Measurements from ENCODE around the gene LRRC43. TPM values are rescaled to one million over a fixed set of nuclear protein-coding genes. Genes with fewer than 3 reads are reported as not detected.
"Not testable (repeated sequence)": the region's sequence is repeated elsewhere in the genome, so short reads cannot be mapped to it uniquely, and the experiment has no call there.

LRRC43 gene
- total and polyA plus RNA-seq, 7 experiments from 2014 or later: 0.34 to 2.3 (median 0.40) TPM; not detected in 4

DNA sequence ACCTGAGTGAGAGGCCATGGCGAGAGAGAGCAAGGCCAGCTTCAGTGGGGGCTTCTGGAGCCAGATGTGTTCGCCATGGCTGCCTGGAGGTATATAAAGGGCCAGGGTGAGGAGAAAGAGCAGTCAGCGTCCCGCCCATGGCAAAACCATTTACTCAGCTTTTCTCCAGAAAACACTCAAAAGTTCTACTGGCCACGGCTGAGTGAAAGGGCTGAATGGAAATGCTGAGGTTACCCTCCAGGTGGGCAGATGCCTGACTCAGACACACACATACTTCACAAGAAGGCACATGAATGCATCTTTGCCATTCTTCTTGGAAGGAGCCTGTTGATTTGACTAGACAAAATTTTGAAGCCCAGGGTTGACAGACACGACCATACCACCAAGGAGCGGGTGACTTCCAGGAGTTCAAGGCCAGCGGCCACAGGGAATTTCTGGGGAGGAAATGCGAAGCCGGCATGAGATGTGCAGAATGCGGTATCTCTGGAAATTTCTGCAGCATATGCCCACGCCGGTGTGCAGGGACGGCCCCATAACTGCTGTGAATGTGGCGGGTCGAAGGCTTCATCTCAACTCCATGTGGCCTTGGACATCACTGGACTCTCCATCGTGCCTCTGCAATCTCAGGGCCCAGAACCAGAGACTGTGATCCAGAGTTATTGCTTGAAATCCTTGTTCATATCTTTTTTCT, 8.6 kb upstream of the LRRC43 start, which contains the start of gene IL31:
IL31 (minus strand) TSS at position 67 of the 691 bp plus-strand sequence; CDS start at position 18, 49 bp downstream.
- ATAC-seq: no peak
- DNase-seq: no peak
- Histone ChIP-seq H3K27ac (ENCODE audit: low read depth, low read length) (no peak within 1 kb of the TSS), H3K36me3 (ENCODE audit: control insufficient read depth in 2 of 3, insufficient read depth in 3 of 3, low read length in 3 of 3) (no peaks in the 10 kb centered on the region), H3K4me3 (ENCODE audit: low read length) (no peak within 1 kb of the TSS), H3K27me3 (ENCODE audit: control insufficient read depth in 2 of 2, insufficient read depth in 2 of 2, low read length in 2 of 2) (no peaks in the 10 kb centered on the region), H3K9me3 (ENCODE audit: control insufficient read depth in 2 of 3, low read length in 3 of 3) (no peaks in the 10 kb centered on the region), H3K4me1 (ENCODE audit: control insufficient read depth in 2 of 2, insufficient read depth in 2 of 2, low read length in 2 of 2) (no peaks in the 10 kb centered on the region)
- intact Hi-C loops (cut with micrococcal nuclease): no loop called here
- H3K27ac Mint-ChIP-seq: peak within 1 kb of the TSS in 1 of 9 donors; percentile 26
- no peaks in the 10 kb centered on the region for H3K9me3 Mint-ChIP-seq
- no peaks in the 10 kb centered on the region for H3K36me3 Mint-ChIP-seq
- peaks cover 0 to 5% (median 0%) of the 10 kb centered on the region in 5 donors for H3K27me3 Mint-ChIP-seq
- ChIA-PET POLR2A (no interaction called here), CTCF (no interaction called here)
- H3K4me3 Mint-ChIP-seq: no peak within 1 kb of the TSS
- H3K4me1 Mint-ChIP-seq: peaks cover 0 to 1% (median 0%) of the 10 kb centered on the region in 7 donors

GRCh38 chr12:122176473-122176872, 6.5 kb upstream of the LRRC43 start:
- H3K27me3 ChIP-seq (ENCODE audit: control insufficient read depth in 2 of 2, insufficient read depth in 2 of 2, low read length in 2 of 2); POLR2A ChIA-PET; intact Hi-C loops (cut with micrococcal nuclease); H3K4me1 ChIP-seq (ENCODE audit: control insufficient read depth in 2 of 2, insufficient read depth in 2 of 2, low read length in 2 of 2); DNase-seq; H3K27ac ChIP-seq (ENCODE audit: low read depth, low read length); H3K4me3 Mint-ChIP-seq; H3K4me3 ChIP-seq (ENCODE audit: low read length); H3K4me1 Mint-ChIP-seq; H3K36me3 Mint-ChIP-seq; H3K9me3 Mint-ChIP-seq; H3K36me3 ChIP-seq (ENCODE audit: control insufficient read depth in 2 of 3, insufficient read depth in 3 of 3, low read length in 3 of 3); ATAC-seq; H3K27me3 Mint-ChIP-seq; H3K27ac Mint-ChIP-seq; H3K9me3 ChIP-seq (ENCODE audit: control insufficient read depth in 2 of 3, low read length in 3 of 3); CTCF ChIA-PET: not testable (repeated sequence)

DNA sequence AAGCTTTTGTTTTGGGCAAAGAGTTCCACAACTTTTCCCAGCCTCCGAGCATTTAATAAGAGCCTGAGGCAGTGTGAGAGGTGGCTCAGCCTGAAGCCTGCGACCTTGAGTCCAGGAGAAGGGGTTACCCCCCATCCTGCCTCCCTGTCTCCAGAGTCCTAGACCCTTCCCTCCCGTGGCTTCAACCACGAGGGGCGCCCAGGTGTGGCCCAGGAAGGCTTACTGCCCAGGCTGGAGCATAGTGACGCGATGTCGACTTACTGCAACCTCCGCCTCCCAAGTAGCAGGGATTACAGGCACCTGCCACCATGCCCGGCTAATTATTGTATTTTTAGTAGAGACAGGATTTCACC, 641 bp downstream of the LRRC43 start:
- intact Hi-C loops (cut with micrococcal nuclease): no loop called here
- Histone ChIP-seq H3K36me3 (ENCODE audit: control insufficient read depth in 2 of 3, insufficient read depth in 3 of 3, low read length in 3 of 3) (no peaks in the 10 kb centered on the region), H3K27ac (ENCODE audit: low read depth, low read length) (no peak overlapping the region), H3K4me1 (ENCODE audit: control insufficient read depth in 2 of 2, insufficient read depth in 2 of 2, low read length in 2 of 2) (peaks cover 0 to 3% of the 10 kb centered on the region in 2 donors), H3K4me3 (ENCODE audit: low read length) (no peak overlapping the region), H3K9me3 (ENCODE audit: control insufficient read depth in 2 of 3, low read length in 3 of 3) (no peaks in the 10 kb centered on the region), H3K27me3 (ENCODE audit: control insufficient read depth in 2 of 2, insufficient read depth in 2 of 2, low read length in 2 of 2) (no peaks in the 10 kb centered on the region)
- Mint-ChIP-seq H3K36me3 (no peaks in the 10 kb centered on the region), H3K27me3 (peaks cover 0 to 26% (median 0%) of the 10 kb centered on the region in 5 donors), H3K27ac (no peak overlapping the region), H3K4me1 (peaks cover 0 to 13% (median 8%) of the 10 kb centered on the region in 7 donors), H3K4me3 (peak overlapping the region; percentile 18 to 80 (median 54)), H3K9me3 (no peaks in the 10 kb centered on the region)
- ChIA-PET POLR2A (no interaction called here), CTCF (interaction anchor here (1.2 kb wide), 1 partner anchor 16 kb away, joined by 3 read pairs; no protein-coding TSS in a partner anchor)
- no peak for DNase-seq
- ATAC-seq: no peak

DNA sequence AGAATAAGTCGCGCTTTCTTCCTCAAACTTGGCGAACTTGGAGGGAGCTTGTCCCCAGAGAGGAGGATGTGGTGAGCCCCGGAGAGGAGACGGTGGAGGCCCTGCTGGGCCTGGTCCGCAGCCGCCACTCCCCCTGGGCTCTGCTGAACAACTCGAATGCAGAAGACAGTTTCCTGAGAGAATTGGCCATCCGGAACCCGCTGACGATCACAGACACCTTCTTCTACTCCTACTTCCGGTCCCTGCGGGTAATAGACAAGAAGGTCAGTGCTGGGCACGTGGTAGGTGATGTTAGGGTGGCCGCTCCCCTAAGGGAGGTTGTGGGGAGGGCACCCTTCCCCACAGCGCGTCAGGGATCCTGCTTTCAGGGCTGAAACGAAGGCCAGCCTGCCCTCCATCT, 1.6 kb downstream of the LRRC43 start:
- POLR2A ChIA-PET: no interaction called here
- Mint-ChIP-seq H3K4me3 (peak overlapping the region; percentile 33 to 80 (median 54)), H3K4me1 (peaks cover 0 to 13% (median 5%) of the 10 kb centered on the region in 7 donors), H3K27me3 (peaks cover 0 to 26% (median 0%) of the 10 kb centered on the region in 5 donors), H3K36me3 (no peaks in the 10 kb centered on the region), H3K9me3 (no peaks in the 10 kb centered on the region), H3K27ac (no peak overlapping the region)
- ATAC-seq (peak; percentile 53), DNase-seq (no peak)
- intact Hi-C loops (cut with micrococcal nuclease): no loop called here
- Histone ChIP-seq H3K9me3 (ENCODE audit: control insufficient read depth in 2 of 3, low read length in 3 of 3) (no peaks in the 10 kb centered on the region), H3K27me3 (ENCODE audit: control insufficient read depth in 2 of 2, insufficient read depth in 2 of 2, low read length in 2 of 2) (no peaks in the 10 kb centered on the region), H3K27ac (ENCODE audit: low read depth, low read length) (no peak overlapping the region), H3K4me1 (ENCODE audit: control insufficient read depth in 2 of 2, insufficient read depth in 2 of 2, low read length in 2 of 2) (peaks cover 0 to 3% of the 10 kb centered on the region in 2 donors), H3K36me3 (ENCODE audit: control insufficient read depth in 2 of 3, insufficient read depth in 3 of 3, low read length in 3 of 3) (no peaks in the 10 kb centered on the region), H3K4me3 (ENCODE audit: low read length) (no peak overlapping the region)
- CTCF ChIA-PET: interaction anchor here (1.2 kb wide), 1 partner anchor 17 kb away, joined by 3 read pairs; no protein-coding TSS in a partner anchor

GRCh38 chr12:122185079-122185478, 2.2 kb downstream of the LRRC43 start:
- peak overlapping the region in 1 of 9 donors; percentile 36 for H3K27ac Mint-ChIP-seq
- no peaks in the 10 kb centered on the region for H3K36me3 Mint-ChIP-seq
- no peaks in the 10 kb centered on the region for H3K36me3 ChIP-seq (ENCODE audit: control insufficient read depth in 2 of 3, insufficient read depth in 3 of 3, low read length in 3 of 3)
- H3K4me1 ChIP-seq (ENCODE audit: control insufficient read depth in 2 of 2, insufficient read depth in 2 of 2, low read length in 2 of 2): peaks cover 0 to 3% of the 10 kb centered on the region in 2 donors
- H3K27me3 ChIP-seq (ENCODE audit: control insufficient read depth in 2 of 2, insufficient read depth in 2 of 2, low read length in 2 of 2): no peaks in the 10 kb centered on the region
- H3K4me1 Mint-ChIP-seq: peaks cover 0 to 13% (median 5%) of the 10 kb centered on the region in 7 donors
- no peak for ATAC-seq
- H3K4me3 ChIP-seq (ENCODE audit: low read length): no peak overlapping the region
- intact Hi-C loops (cut with micrococcal nuclease): no loop called here
- H3K27me3 Mint-ChIP-seq: peaks cover 0 to 26% (median 0%) of the 10 kb centered on the region in 5 donors
- no peaks in the 10 kb centered on the region for H3K9me3 ChIP-seq (ENCODE audit: control insufficient read depth in 2 of 3, low read length in 3 of 3)
- no peaks in the 10 kb centered on the region for H3K9me3 Mint-ChIP-seq
- peak overlapping the region in 5 of 10 donors; percentile 20 to 80 (median 54) for H3K4me3 Mint-ChIP-seq
- ChIA-PET POLR2A (no interaction called here), CTCF (no interaction called here)
- H3K27ac ChIP-seq (ENCODE audit: low read depth, low read length): no peak overlapping the region
- DNase-seq: no peak

GRCh38 chr12:122185494-122186082, 2.7 kb downstream of the LRRC43 start:
- ChIA-PET POLR2A (no interaction called here), CTCF (interaction anchor here (0.6 kb wide), 1 partner anchor 1303 kb away, joined by 3 read pairs; no protein-coding TSS in a partner anchor)
- Histone ChIP-seq H3K4me3 (ENCODE audit: low read length) (no peak overlapping the region), H3K36me3 (ENCODE audit: control insufficient read depth in 2 of 3, insufficient read depth in 3 of 3, low read length in 3 of 3) (no peaks in the 10 kb centered on the region), H3K9me3 (ENCODE audit: control insufficient read depth in 2 of 3, low read length in 3 of 3) (no peaks in the 10 kb centered on the region), H3K4me1 (ENCODE audit: control insufficient read depth in 2 of 2, insufficient read depth in 2 of 2, low read length in 2 of 2) (peaks cover 0 to 3% of the 10 kb centered on the region in 2 donors), H3K27me3 (ENCODE audit: control insufficient read depth in 2 of 2, insufficient read depth in 2 of 2, low read length in 2 of 2) (no peaks in the 10 kb centered on the region), H3K27ac (ENCODE audit: low read depth, low read length) (no peak overlapping the region)
- no peak overlapping the region for H3K27ac Mint-ChIP-seq
- intact Hi-C loops (cut with micrococcal nuclease): no loop called here
- peaks cover 0 to 26% (median 0%) of the 10 kb centered on the region in 5 donors for H3K27me3 Mint-ChIP-seq
- H3K4me3 Mint-ChIP-seq: no peak overlapping the region
- no peaks in the 10 kb centered on the region for H3K9me3 Mint-ChIP-seq
- peaks cover 0 to 13% (median 5%) of the 10 kb centered on the region in 7 donors for H3K4me1 Mint-ChIP-seq
- ATAC-seq (no peak), DNase-seq (no peak)
- no peaks in the 10 kb centered on the region for H3K36me3 Mint-ChIP-seq

Data from naive thymus-derived CD4-positive, alpha-beta T cell (primary cell).